ENCODE data around the gene PSAP. TPM values are rescaled to one million over a fixed set of nuclear protein-coding genes. Genes with fewer than 3 reads are reported as not detected.
A peak's percentile ranks its signal among the peaks of the same experiment; 100 is the strongest.
"Not testable (repeated sequence)": the region's sequence is repeated elsewhere in the genome, so short reads cannot be mapped to it uniquely, and the experiment has no call there.

PSAP gene
- polyA plus RNA-seq, 1 donor: 540 TPM

- peaks cover 2% of the 10 kb centered on the region for H3K4me1 ChIP-seq (ENCODE audit: control insufficient read depth, insufficient read depth, low read length)
- no peak for DNase-seq
- no peaks in the 10 kb centered on the region for H3K9me3 ChIP-seq (ENCODE audit: control insufficient read depth, low read depth, low read length)
- WGBS (ENCODE audit: insufficient coverage, low lambda C conversion rate): no CpG with 5 or more reads among the region's 4 CpGs
- no peaks in the 10 kb centered on the region for H3K27me3 ChIP-seq (ENCODE audit: control insufficient read depth, insufficient read depth, low read length)
- H3K36me3 ChIP-seq (ENCODE audit: control insufficient read depth, insufficient read depth, low read length): no peaks in the 10 kb centered on the region
- H3K4me3 ChIP-seq (ENCODE audit: low read length): no peak overlapping the region
- no peak overlapping the region for H3K27ac ChIP-seq (ENCODE audit: low read length)
Measured at GRCh38 chr10:71856619-71857018, 5.6 kb upstream of the PSAP start.

- DNase-seq: no peak
- Histone ChIP-seq H3K4me1 (ENCODE audit: control insufficient read depth, insufficient read depth, low read length) (peaks cover 7% of the 10 kb centered on the region), H3K27me3 (ENCODE audit: control insufficient read depth, insufficient read depth, low read length) (no peaks in the 10 kb centered on the region), H3K36me3 (ENCODE audit: control insufficient read depth, insufficient read depth, low read length) (no peaks in the 10 kb centered on the region), H3K27ac (ENCODE audit: low read length) (no peak overlapping the region), H3K4me3 (ENCODE audit: low read length) (no peak overlapping the region), H3K9me3 (ENCODE audit: control insufficient read depth, low read depth, low read length) (no peaks in the 10 kb centered on the region)
- no CpG with 5 or more reads among the region's 5 CpGs for WGBS (ENCODE audit: insufficient coverage, low lambda C conversion rate)
Measured at GRCh38 chr10:71854031-71854430, 3.0 kb upstream of the PSAP start.

DNA sequence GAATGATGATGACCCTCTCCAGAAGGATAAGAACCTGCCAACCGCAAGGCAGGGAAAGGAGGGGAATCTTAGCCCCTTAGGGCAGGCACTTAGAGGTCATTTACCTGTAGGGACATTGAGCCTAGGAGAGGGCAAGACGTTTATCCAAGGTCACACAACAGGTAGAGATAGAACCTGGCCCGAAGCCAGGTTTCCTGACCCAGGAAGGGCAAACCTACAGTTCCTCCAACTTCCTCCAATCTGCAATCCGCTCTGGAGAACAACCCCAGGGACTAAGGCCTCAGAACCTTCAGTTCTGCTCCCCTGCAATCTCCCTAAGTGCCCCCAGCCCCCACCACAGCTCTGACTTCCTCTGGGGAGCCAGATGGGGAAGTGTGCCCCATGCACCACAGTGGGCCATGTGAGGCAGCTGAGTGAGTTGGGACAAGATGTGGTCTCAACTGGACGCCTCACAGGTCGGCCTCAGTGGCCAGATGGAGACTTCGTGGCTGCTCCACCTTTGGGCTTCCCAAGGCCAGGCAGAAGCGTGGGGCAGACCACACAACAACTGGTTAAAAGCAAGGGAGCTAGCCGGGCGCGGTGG, 1.4 kb upstream of the PSAP start:
- H3K4me1 ChIP-seq (ENCODE audit: control insufficient read depth, insufficient read depth, low read length): peaks cover 12% of the 10 kb centered on the region
- no peak overlapping the region for H3K4me3 ChIP-seq (ENCODE audit: low read length)
- no CpG with 5 or more reads among the region's 11 CpGs for WGBS (ENCODE audit: insufficient coverage, low lambda C conversion rate)
- no peaks in the 10 kb centered on the region for H3K27me3 ChIP-seq (ENCODE audit: control insufficient read depth, insufficient read depth, low read length)
- DNase-seq: peak in 1 of 2 donors; percentile 37
- H3K9me3 ChIP-seq (ENCODE audit: control insufficient read depth, low read depth, low read length): no peaks in the 10 kb centered on the region
- H3K36me3 ChIP-seq (ENCODE audit: control insufficient read depth, insufficient read depth, low read length): no peaks in the 10 kb centered on the region
- no peak overlapping the region for H3K27ac ChIP-seq (ENCODE audit: low read length)

- H3K27me3 ChIP-seq (ENCODE audit: control insufficient read depth, insufficient read depth, low read length); DNase-seq; H3K9me3 ChIP-seq (ENCODE audit: control insufficient read depth, low read depth, low read length); H3K36me3 ChIP-seq (ENCODE audit: control insufficient read depth, insufficient read depth, low read length): not testable (repeated sequence)
- H3K4me3 ChIP-seq (ENCODE audit: low read length): peak overlapping the region; percentile 93
- H3K27ac ChIP-seq (ENCODE audit: low read length): peak overlapping the region; percentile 41
- no CpG with 5 or more reads among the region's 20 CpGs for WGBS (ENCODE audit: insufficient coverage, low lambda C conversion rate)
- peaks cover 12% of the 10 kb centered on the region for H3K4me1 ChIP-seq (ENCODE audit: control insufficient read depth, insufficient read depth, low read length)
Measured at GRCh38 chr10:71851465-71852095, 529 bp upstream of the PSAP start.

- no peaks in the 10 kb centered on the region for H3K36me3 ChIP-seq (ENCODE audit: control insufficient read depth, insufficient read depth, low read length)
- 0% methylated on average over 1 of the region's 13 CpGs for WGBS (ENCODE audit: insufficient coverage, low lambda C conversion rate)
- H3K9me3 ChIP-seq (ENCODE audit: control insufficient read depth, low read depth, low read length): no peaks in the 10 kb centered on the region
- H3K27me3 ChIP-seq (ENCODE audit: control insufficient read depth, insufficient read depth, low read length): no peaks in the 10 kb centered on the region
- peak overlapping the region; percentile 93 for H3K4me3 ChIP-seq (ENCODE audit: low read length)
- H3K4me1 ChIP-seq (ENCODE audit: control insufficient read depth, insufficient read depth, low read length): peaks cover 12% of the 10 kb centered on the region
- DNase-seq: no peak
- peak overlapping the region; percentile 86 for H3K27ac ChIP-seq (ENCODE audit: low read length)
Measured at GRCh38 chr10:71850021-71850742, 869 bp downstream of the PSAP start.

- peak overlapping the region; percentile 93 for H3K4me3 ChIP-seq (ENCODE audit: low read length)
- no peaks in the 10 kb centered on the region for H3K36me3 ChIP-seq (ENCODE audit: control insufficient read depth, insufficient read depth, low read length)
- H3K4me1 ChIP-seq (ENCODE audit: control insufficient read depth, insufficient read depth, low read length): peaks cover 12% of the 10 kb centered on the region
- no peaks in the 10 kb centered on the region for H3K27me3 ChIP-seq (ENCODE audit: control insufficient read depth, insufficient read depth, low read length)
- H3K9me3 ChIP-seq (ENCODE audit: control insufficient read depth, low read depth, low read length): no peaks in the 10 kb centered on the region
- no peak overlapping the region for H3K27ac ChIP-seq (ENCODE audit: low read length)
- DNase-seq: no peak
- 100% methylated on average over 2 of the region's 17 CpGs for WGBS (ENCODE audit: insufficient coverage, low lambda C conversion rate)
Measured at GRCh38 chr10:71849461-71849908, 1.6 kb downstream of the PSAP start.

GRCh38 chr10:71848325-71849275, 2.5 kb downstream of the PSAP start:
- no peaks in the 10 kb centered on the region for H3K9me3 ChIP-seq (ENCODE audit: control insufficient read depth, low read depth, low read length)
- no peak overlapping the region for H3K27ac ChIP-seq (ENCODE audit: low read length)
- H3K36me3 ChIP-seq (ENCODE audit: control insufficient read depth, insufficient read depth, low read length): no peaks in the 10 kb centered on the region
- no peak for DNase-seq
- H3K27me3 ChIP-seq (ENCODE audit: control insufficient read depth, insufficient read depth, low read length): no peaks in the 10 kb centered on the region
- H3K4me3 ChIP-seq (ENCODE audit: low read length): peak overlapping the region; percentile 8
- peaks cover 12% of the 10 kb centered on the region for H3K4me1 ChIP-seq (ENCODE audit: control insufficient read depth, insufficient read depth, low read length)
- no CpG with 5 or more reads among the region's 11 CpGs for WGBS (ENCODE audit: insufficient coverage, low lambda C conversion rate)

- Histone ChIP-seq H3K4me1 (ENCODE audit: control insufficient read depth, insufficient read depth, low read length) (peaks cover 12% of the 10 kb centered on the region), H3K9me3 (ENCODE audit: control insufficient read depth, low read depth, low read length) (no peaks in the 10 kb centered on the region), H3K27me3 (ENCODE audit: control insufficient read depth, insufficient read depth, low read length) (no peaks in the 10 kb centered on the region), H3K4me3 (ENCODE audit: low read length) (no peak overlapping the region), H3K36me3 (ENCODE audit: control insufficient read depth, insufficient read depth, low read length) (no peaks in the 10 kb centered on the region), H3K27ac (ENCODE audit: low read length) (no peak overlapping the region)
- DNase-seq: no peak
- WGBS (ENCODE audit: insufficient coverage, low lambda C conversion rate): no CpG with 5 or more reads among the region's 8 CpGs
Measured at GRCh38 chr10:71847418-71847817, 3.6 kb downstream of the PSAP start.

DNA sequence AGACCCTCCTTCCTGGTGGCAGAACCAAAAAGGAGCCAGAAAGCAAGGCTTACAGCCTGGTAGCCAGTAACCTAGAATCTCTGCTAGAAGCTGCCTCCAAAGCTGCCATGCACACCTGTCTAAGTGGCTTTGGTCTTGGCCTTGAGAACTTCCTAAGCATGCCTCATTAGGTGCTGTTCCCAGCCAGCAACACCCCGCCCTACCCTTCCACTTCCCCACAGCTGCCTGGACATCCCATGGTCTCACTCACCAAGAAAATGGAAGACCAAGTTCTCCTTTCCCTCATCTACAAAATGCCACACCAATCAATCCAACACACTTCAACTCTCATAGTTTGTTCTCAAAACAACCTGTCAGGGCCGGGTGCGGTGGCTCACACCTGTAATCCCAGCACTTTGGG, 4.2 kb downstream of the PSAP start:
- H3K4me3 ChIP-seq (ENCODE audit: low read length): no peak overlapping the region
- H3K36me3 ChIP-seq (ENCODE audit: control insufficient read depth, insufficient read depth, low read length): no peaks in the 10 kb centered on the region
- WGBS (ENCODE audit: insufficient coverage, low lambda C conversion rate): no CpG with 5 or more reads among the region's 3 CpGs

More for the DNA sequence above, 4.2 kb downstream of the PSAP start:
- Histone ChIP-seq H3K27ac (ENCODE audit: low read length) (no peak overlapping the region), H3K4me1 (ENCODE audit: control insufficient read depth, insufficient read depth, low read length) (peaks cover 12% of the 10 kb centered on the region), H3K9me3 (ENCODE audit: control insufficient read depth, low read depth, low read length) (no peaks in the 10 kb centered on the region), H3K27me3 (ENCODE audit: control insufficient read depth, insufficient read depth, low read length) (no peaks in the 10 kb centered on the region)
- no peak for DNase-seq

Measured in large intestine (tissue), 3 donors.